Body of pancreas (tissue), 4 donors: ENCODE measurements around the gene TOP3B.

Source experiments
- POLR2A ChIP-seq, 3 donors: fragments of 450-650 bp; IDR thresholded peaks; one replicate each; pipeline ENCODE4 v1.6.1; 2016; ENCODE audit warnings: antibody characterized with exemption in 3 of 3, mild to moderate bottlenecking in 2 of 3
- TF ChIP-seq, protein P1 (sequence below), 7 experiments: fragments of 450-650 bp in 4 of 7; fragments of 200-600 bp in 3 of 7; sonication (generic) in 3 of 7; IDR thresholded peaks; one replicate each; pipeline ENCODE4 v1.5.1; 2016 to 2019; ENCODE audit warnings: antibody characterized with exemption in 7 of 7

DNA sequence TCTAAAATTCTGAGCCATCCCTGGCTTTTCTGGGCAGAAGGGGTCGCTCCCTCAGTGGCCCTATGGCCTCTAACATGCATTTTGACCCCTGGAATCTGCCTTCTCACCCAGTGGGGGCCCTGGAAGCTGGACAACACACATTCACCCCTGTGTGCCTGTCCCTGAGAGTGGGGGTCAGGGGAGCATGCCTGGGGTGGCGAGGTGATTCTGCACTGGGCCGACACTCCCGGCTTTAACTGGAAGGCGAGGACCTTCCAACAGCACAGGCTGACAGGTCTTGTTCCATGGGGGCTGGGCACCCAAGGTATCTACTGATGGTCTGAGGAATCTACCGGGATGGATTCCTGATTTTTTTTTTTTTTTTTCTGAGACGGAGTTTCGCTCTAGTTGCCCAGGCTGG lies 40.7 kb downstream of the TOP3B start:
- no peak for TF ChIP-seq POLR2A (IDR thresholded peaks at IDR 0.05)
- TF ChIP-seq, protein P1, sequence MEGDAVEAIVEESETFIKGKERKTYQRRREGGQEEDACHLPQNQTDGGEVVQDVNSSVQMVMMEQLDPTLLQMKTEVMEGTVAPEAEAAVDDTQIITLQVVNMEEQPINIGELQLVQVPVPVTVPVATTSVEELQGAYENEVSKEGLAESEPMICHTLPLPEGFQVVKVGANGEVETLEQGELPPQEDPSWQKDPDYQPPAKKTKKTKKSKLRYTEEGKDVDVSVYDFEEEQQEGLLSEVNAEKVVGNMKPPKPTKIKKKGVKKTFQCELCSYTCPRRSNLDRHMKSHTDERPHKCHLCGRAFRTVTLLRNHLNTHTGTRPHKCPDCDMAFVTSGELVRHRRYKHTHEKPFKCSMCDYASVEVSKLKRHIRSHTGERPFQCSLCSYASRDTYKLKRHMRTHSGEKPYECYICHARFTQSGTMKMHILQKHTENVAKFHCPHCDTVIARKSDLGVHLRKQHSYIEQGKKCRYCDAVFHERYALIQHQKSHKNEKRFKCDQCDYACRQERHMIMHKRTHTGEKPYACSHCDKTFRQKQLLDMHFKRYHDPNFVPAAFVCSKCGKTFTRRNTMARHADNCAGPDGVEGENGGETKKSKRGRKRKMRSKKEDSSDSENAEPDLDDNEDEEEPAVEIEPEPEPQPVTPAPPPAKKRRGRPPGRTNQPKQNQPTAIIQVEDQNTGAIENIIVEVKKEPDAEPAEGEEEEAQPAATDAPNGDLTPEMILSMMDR (IDR thresholded peaks at IDR 0.05): no peak
